Lower lobe of right lung (tissue), 2 donors: Measurements from ENCODE around the gene PDE4D. TPM values are rescaled to one million over a fixed set of nuclear protein-coding genes. Genes with fewer than 3 reads are reported as not detected.

Source experiments
- ATAC-seq, 2 donors: fragments of 200-7000 bp; cut with Tn5 transposase; one replicate each; pipeline ENCODE4 v1.9.1; 2020 to 2022; ENCODE audit warnings: mild to moderate bottlenecking in 2 of 2, moderate library complexity in 2 of 2
- DNase-seq: peaks from one replicate; pipeline ENCODE4 v3.0.0-alpha.2; 2020
- H3K27ac ChIP-seq: fragments of 200-600 bp; one replicate; pipeline ENCODE4 v1.8.0; 2022
- H3K27me3 ChIP-seq: fragments of 200-600 bp; one replicate; pipeline ENCODE4 v1.8.0; 2022; ENCODE audit warnings: low read depth
- H3K36me3 ChIP-seq: fragments of 200-600 bp; one replicate; pipeline ENCODE4 v1.8.0; 2022; ENCODE audit warnings: mild to moderate bottlenecking
- H3K4me1 ChIP-seq: fragments of 200-600 bp; one replicate; pipeline ENCODE4 v1.8.0; 2022
- H3K4me3 ChIP-seq: fragments of 200-600 bp; one replicate; pipeline ENCODE4 v1.8.0; 2022; ENCODE audit warnings: mild to moderate bottlenecking
- H3K9me3 ChIP-seq: fragments of 200-600 bp; one replicate; pipeline ENCODE4 v1.8.0; 2022
- intact Hi-C: fragments of 100-400 bp; cut with DNase I; formaldehyde crosslinking; loops from one replicate; pipeline ENCODE4 v1.11.0; 2022
- total RNA-seq: library from RNA; stranded (reverse); fragmentation: NEBNext Ultra II Directional; extraction: Animal tissue kit (Norgen Biotek cat#: 25700); gene quantifications from one replicate; pipeline ENCODE4 v1.2.1, GENCODE V29; 2021
- TF ChIP-seq, protein P1 (sequence below): fragments of 200-600 bp; IDR thresholded peaks from one replicate; pipeline ENCODE4 v1.8.0; 2022; ENCODE audit warnings: antibody characterized with exemption, mild to moderate bottlenecking
- donor health status: DM: no; HTN: yes; CAD: no; lungs with severe emphysema.

The PDE4D gene
- total RNA-seq, 1 donor from 2014 or later: 71.3 TPM

- intact Hi-C loops: no loop called here
- H3K36me3 ChIP-seq: no peaks in the 10 kb centered on the region
- H3K9me3 ChIP-seq: no peaks in the 10 kb centered on the region
- TF ChIP-seq, protein P1, sequence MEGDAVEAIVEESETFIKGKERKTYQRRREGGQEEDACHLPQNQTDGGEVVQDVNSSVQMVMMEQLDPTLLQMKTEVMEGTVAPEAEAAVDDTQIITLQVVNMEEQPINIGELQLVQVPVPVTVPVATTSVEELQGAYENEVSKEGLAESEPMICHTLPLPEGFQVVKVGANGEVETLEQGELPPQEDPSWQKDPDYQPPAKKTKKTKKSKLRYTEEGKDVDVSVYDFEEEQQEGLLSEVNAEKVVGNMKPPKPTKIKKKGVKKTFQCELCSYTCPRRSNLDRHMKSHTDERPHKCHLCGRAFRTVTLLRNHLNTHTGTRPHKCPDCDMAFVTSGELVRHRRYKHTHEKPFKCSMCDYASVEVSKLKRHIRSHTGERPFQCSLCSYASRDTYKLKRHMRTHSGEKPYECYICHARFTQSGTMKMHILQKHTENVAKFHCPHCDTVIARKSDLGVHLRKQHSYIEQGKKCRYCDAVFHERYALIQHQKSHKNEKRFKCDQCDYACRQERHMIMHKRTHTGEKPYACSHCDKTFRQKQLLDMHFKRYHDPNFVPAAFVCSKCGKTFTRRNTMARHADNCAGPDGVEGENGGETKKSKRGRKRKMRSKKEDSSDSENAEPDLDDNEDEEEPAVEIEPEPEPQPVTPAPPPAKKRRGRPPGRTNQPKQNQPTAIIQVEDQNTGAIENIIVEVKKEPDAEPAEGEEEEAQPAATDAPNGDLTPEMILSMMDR: no peak
- peaks cover under 1% of the 10 kb centered on the region for H3K4me1 ChIP-seq
- H3K4me3 ChIP-seq: no peak overlapping the region
- no peak overlapping the region for H3K27ac ChIP-seq
- DNase-seq (no peak), ATAC-seq (peak in 1 of 2 donors; percentile 43)
- H3K27me3 ChIP-seq: no peaks in the 10 kb centered on the region
These were observed 178.3 kb downstream of the PDE4D start for GRCh38 chr5:59715228-59715627.

GRCh38 chr5:59713498-59713844 is 180.1 kb downstream of the PDE4D start:
- no peaks in the 10 kb centered on the region for H3K36me3 ChIP-seq
- no peaks in the 10 kb centered on the region for H3K27me3 ChIP-seq
- H3K4me3 ChIP-seq: no peak overlapping the region
- no peak overlapping the region for H3K27ac ChIP-seq
- ATAC-seq (no peak), DNase-seq (no peak)
- intact Hi-C loops: no loop called here
- TF ChIP-seq, protein P1: no peak
- H3K9me3 ChIP-seq: no peaks in the 10 kb centered on the region
- peaks cover 3% of the 10 kb centered on the region for H3K4me1 ChIP-seq

DNA sequence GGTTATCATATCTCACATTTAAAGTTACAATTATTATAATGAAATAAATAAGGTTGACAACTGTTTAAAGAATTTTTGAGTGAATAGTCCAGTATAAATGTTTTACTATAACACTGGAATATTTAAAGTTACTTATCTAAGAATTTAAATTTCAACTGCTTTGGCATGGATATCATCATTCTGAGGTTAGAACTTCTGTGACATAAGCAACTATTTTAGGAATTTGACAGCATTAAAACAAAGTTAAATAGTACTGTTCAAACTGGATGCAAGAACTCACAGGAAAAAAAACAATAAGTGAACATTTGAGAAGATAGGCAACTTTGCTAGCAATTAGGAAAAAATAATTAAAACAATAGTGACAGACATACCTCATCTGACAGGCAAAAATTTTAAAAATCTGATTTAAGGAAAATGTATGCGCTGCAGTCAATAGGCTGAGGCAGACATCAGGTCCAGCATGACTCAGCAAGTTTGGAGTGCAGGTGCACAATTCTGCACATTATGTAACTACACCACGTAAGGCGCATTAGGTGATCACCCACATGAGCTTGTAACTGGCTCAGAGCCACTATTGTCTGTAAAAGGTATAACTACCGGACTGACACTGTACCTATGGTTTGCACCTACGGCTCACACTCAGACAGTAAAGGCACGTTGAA is 180.6 kb downstream of the PDE4D start:
- TF ChIP-seq, protein P1: no peak

GRCh38 chr5:59711310-59711709 is 182.2 kb downstream of the PDE4D start:
- Histone ChIP-seq H3K4me3 (no peak overlapping the region), H3K9me3 (no peaks in the 10 kb centered on the region), H3K4me1 (peaks cover 3% of the 10 kb centered on the region), H3K27me3 (no peaks in the 10 kb centered on the region), H3K36me3 (no peaks in the 10 kb centered on the region), H3K27ac (no peak overlapping the region)
- TF ChIP-seq, protein P1: no peak
- ATAC-seq: no peak
- DNase-seq: no peak
- intact Hi-C loops: no loop called here

More for the DNA sequence above, 180.6 kb downstream of the PDE4D start:
- Histone ChIP-seq H3K27me3 (no peaks in the 10 kb centered on the region), H3K36me3 (no peaks in the 10 kb centered on the region), H3K4me3 (no peak overlapping the region), H3K9me3 (no peaks in the 10 kb centered on the region), H3K27ac (no peak overlapping the region), H3K4me1 (peaks cover 3% of the 10 kb centered on the region)
- DNase-seq: no peak
- no peak for ATAC-seq
- intact Hi-C loops: no loop called here

DNA sequence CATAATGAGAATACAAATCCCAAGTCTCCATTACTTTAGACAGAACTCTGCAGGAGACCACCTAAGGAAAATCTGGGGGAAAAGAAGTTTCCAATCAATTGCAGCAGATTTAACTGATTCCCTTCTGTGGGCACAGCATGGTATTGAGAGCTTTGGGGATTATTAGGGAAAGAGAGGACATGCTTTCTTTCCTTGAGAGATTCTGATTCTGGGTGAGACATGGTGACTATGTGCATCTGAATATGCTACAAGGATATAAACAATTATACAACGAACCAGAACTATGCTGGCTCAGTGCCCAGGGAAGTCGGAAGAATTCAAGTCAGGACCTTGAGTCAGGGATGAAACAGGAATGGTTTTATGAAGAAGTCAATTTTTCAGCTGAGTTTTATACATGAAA is 183.7 kb downstream of the PDE4D start:
- no peak for ATAC-seq
- intact Hi-C loops: no loop called here

More for the DNA sequence above, 183.7 kb downstream of the PDE4D start:
- H3K27ac ChIP-seq: no peak overlapping the region
- DNase-seq: no peak
- peaks cover 3% of the 10 kb centered on the region for H3K4me1 ChIP-seq
- no peaks in the 10 kb centered on the region for H3K36me3 ChIP-seq
- H3K9me3 ChIP-seq: no peaks in the 10 kb centered on the region
- TF ChIP-seq, protein P1: no peak
- H3K4me3 ChIP-seq: no peak overlapping the region
- H3K27me3 ChIP-seq: no peaks in the 10 kb centered on the region
